Measurements from ENCODE around the gene COPS9.

COPS9 gene

DNA sequence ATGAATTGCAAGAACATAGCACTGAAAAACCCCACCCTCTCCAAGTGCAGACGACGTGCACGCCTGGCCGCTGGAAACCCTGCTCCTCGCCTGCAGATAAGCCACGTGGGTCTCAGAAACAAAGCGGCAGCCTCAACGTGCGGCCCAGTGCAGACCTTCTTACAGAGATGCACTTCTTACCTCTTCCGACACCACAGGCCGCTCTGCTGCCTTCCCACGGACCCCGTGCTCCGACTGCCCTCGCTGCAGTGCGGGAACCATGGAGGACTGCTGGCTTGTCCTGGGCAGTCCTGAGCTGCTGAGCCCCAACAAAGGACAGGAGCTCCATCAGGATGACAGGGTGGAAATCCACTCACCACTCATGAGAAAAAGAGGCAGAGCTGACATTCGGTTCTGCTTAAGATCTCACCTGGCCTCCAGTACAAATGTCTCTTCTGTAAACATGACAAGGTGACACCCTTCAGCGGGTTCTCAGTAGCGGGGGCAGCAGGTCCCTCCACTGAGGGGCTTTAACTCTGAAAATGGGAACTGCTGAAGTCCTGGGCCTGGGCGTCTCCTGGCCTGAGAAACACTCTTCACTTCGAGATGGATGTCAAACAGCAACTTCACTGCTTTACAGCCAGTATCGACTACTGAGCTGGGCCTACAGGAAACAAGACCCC, 6.2 kb downstream of the COPS9 start:
- Histone ChIP-seq H3K27me3 (no peaks in the 10 kb centered on the region), H3K4me3 (no peak overlapping the region), H3K36me3 (peaks cover 92% of the 10 kb centered on the region), H4K20me1 (peaks cover 36% of the 10 kb centered on the region), H3K4me1 (peaks cover 6% of the 10 kb centered on the region), H3K4me2 (no peak overlapping the region), H3K9me3 (no peaks in the 10 kb centered on the region), H3K9ac (no peak overlapping the region), H3K27ac (no peak overlapping the region)
- no peak for TF ChIP-seq Cebpa-rat (IDR thresholded peaks at IDR 0.05)

DNA sequence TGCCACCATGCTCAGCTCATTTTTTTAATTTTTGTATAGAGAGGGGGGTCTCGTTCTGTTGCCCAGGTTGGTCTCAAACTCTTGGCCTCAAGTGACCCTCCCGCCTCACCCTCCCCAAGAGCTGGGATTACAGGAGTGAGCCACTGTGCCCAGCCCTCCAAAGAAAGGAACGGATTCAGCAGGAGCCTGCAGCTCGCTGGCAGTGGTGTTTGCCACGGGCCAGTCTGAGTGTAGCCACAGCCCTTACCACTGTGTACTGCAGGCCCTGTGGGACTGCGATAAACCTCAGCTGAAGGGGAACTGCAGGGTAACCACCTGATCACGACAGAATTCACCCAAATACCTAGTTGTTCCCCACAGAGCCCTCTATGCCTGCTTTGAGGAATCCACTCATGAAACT, 6.8 kb downstream of the COPS9 start:
- Histone ChIP-seq H3K9me3 (no peaks in the 10 kb centered on the region), H3K36me3 (peaks cover 92% of the 10 kb centered on the region), H3K4me2 (no peak overlapping the region), H3K9ac (no peak overlapping the region), H4K20me1 (peaks cover 30% of the 10 kb centered on the region), H3K27ac (no peak overlapping the region), H3K4me1 (peaks cover under 1% of the 10 kb centered on the region; the same call in 1 of the 2 replicates), H3K4me3 (no peak overlapping the region), H3K27me3 (no peaks in the 10 kb centered on the region)
- TF ChIP-seq Cebpa-rat (IDR thresholded peaks at IDR 0.05): no peak

DNA sequence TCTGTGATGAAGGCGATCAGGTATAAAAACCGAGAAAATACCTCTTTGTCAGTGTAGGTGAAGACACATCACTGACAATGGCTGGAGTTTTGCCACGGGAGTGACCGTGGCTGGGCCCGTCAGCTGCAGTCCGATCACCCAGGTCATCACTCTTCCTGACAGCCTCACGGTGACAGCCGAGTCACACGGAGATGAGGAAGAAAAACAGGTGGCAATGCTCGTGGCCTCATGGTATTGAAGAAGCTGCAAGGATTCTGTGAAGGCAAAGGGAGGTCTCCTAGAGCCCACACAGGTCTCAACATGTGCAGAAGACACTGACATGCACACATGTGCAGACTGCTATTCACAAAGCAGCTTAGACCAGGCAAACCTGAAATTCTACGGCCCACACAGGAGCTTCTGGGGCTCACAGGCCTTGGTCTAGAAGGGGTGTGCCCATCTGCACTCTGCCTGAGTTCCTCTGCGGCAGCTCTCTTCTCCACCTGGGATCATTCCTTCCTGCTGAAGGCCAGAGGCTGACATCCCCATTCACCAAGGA, 7.4 kb downstream of the COPS9 start:
- Histone ChIP-seq H3K9ac (no peak overlapping the region), H3K4me3 (no peak overlapping the region), H3K9me3 (no peaks in the 10 kb centered on the region), H3K27me3 (no peaks in the 10 kb centered on the region), H3K27ac (no peak overlapping the region), H4K20me1 (peaks cover 24% of the 10 kb centered on the region), H3K4me2 (no peak overlapping the region), H3K4me1 (no peaks in the 10 kb centered on the region), H3K36me3 (peaks cover 86% of the 10 kb centered on the region)
- no peak for TF ChIP-seq Cebpa-rat (IDR thresholded peaks at IDR 0.05)

DNA sequence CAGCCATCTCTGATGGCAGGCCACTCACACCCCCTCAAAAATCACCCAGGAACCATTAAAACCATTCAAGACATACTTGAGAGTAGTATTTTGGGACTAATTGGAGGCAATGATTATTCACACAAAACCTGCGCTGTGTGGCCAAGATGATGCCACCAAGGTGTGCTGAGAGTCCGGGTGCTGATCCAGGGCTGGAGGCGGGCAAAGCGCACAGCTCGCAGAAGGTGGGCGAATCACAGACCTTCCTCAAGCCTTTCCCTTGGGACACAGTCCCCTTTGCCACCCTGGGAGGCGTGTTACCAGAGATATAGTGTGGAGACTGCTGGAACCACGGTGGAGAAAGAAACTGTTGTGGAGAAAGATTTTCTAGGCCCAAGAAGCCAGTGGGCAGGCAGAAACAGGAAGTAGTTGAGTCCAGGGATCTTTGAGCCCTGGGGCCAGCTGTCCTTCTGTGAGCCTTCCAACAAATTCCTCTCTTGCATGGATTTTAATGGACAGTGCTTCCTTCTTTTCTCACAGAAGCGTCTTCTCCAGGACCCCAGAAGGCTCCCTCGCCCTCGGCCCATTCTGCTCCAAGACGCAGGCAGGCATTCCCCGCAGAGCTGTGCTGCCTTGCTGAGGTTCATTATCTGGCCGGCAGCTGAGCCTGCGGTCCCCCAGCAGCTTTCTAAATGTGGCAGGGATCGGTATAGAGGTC, 8.0 kb downstream of the COPS9 start:
- H3K27ac ChIP-seq: no peak overlapping the region
- no peak for TF ChIP-seq Cebpa-rat (IDR thresholded peaks at IDR 0.05)
- no peaks in the 10 kb centered on the region for H3K27me3 ChIP-seq
- H3K4me2 ChIP-seq: no peak overlapping the region
- H4K20me1 ChIP-seq: peaks cover 20% of the 10 kb centered on the region
- no peak overlapping the region for H3K9ac ChIP-seq
- no peaks in the 10 kb centered on the region for H3K4me1 ChIP-seq
- no peak overlapping the region for H3K4me3 ChIP-seq
- H3K9me3 ChIP-seq: no peaks in the 10 kb centered on the region
- peaks cover 80% of the 10 kb centered on the region for H3K36me3 ChIP-seq

DNA sequence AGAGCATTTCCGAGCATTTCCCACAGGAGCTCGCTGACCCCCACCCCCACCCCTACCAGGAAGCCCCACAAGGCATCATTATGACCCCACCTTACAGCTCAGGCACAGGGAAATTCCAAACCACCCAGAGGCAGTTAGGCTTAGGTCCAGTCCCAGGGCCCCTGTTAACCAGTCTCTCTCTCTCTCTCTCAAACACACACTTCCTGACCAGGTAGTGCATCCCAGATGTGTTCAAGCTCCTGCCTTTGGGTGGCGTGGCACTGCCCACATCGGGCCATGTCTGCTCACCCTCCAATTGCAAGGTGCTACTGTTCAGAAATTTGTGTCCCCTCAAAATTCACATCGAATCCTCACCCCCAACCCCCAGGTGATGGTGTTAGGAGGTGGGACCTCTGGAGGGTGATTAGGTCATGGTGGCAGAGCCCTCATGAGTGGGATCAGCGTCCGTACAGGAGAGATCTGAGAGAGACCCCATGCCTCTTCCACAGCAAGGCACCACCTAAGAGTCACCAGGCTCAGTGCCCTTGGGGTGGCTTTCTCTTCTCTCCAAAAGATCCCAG, 8.8 kb downstream of the COPS9 start:
- H3K4me1 ChIP-seq: no peaks in the 10 kb centered on the region
- H3K4me2 ChIP-seq: no peak overlapping the region
- no peak for TF ChIP-seq Cebpa-rat (IDR thresholded peaks at IDR 0.05)
- no peak overlapping the region for H3K9ac ChIP-seq
- peaks cover 72% of the 10 kb centered on the region for H3K36me3 ChIP-seq
- H3K4me3 ChIP-seq: no peak overlapping the region
- peaks cover 20% of the 10 kb centered on the region for H4K20me1 ChIP-seq
- H3K27me3 ChIP-seq: no peaks in the 10 kb centered on the region
- H3K27ac ChIP-seq: no peak overlapping the region
- H3K9me3 ChIP-seq: no peaks in the 10 kb centered on the region

DNA sequence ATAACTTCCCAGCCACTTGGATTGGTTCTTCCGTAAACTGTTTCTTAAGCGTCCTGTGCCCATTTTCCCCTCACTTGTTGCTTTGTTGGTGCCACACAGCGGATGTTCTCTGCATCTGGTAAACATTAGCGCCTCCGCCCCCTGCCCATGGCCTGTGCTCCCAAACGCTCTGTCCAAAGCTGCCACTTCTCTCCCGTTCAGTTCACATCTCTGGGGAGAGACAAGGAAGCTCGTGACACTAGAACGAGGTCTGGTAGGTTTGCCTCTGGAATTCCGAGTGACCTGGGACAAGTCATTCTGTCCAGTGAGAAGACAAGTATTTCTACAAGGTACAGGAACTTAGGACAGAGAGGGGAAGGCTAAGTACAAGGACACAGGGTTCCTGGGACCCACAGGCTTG, 9.4 kb downstream of the COPS9 start:
- H3K4me2 ChIP-seq: no peak overlapping the region
- H3K27ac ChIP-seq: no peak overlapping the region
- H3K4me3 ChIP-seq: no peak overlapping the region
- H3K36me3 ChIP-seq: peaks cover 66% of the 10 kb centered on the region
- H3K9me3 ChIP-seq: no peaks in the 10 kb centered on the region
- no peaks in the 10 kb centered on the region for H3K27me3 ChIP-seq
- no peak overlapping the region for H3K9ac ChIP-seq
- no peak for TF ChIP-seq Cebpa-rat (IDR thresholded peaks at IDR 0.05)
- peaks cover 17% of the 10 kb centered on the region for H4K20me1 ChIP-seq
- H3K4me1 ChIP-seq: no peaks in the 10 kb centered on the region

DNA sequence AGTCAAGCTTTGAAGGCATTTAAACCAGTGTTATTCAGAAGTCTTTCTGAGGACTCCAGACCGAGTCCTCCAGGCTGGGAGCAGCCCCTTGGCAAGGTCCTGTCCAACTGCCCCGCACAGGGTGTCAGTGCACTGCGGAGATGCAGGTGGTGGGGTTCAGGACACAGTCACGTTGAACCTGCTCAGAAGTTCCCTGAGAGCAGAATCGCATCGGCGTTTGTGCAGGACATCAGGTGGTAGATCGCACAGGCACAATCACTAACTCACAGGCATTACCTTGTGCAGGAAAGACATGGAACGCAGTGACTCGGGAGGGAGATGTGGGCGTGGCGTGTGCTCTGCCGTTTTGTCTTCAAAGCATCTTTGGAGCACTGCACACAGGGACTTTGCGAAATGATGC, 10.4 kb downstream of the COPS9 start:
- Histone ChIP-seq H3K4me1 (no peaks in the 10 kb centered on the region), H3K4me3 (no peak overlapping the region), H3K27me3 (no peaks in the 10 kb centered on the region), H3K27ac (no peak overlapping the region), H3K4me2 (no peak overlapping the region), H3K36me3 (peaks cover 56% of the 10 kb centered on the region), H3K9me3 (no peaks in the 10 kb centered on the region), H4K20me1 (peaks cover 7% of the 10 kb centered on the region; the same call in 1 of the 2 replicates), H3K9ac (no peak overlapping the region)
- TF ChIP-seq Cebpa-rat (IDR thresholded peaks at IDR 0.05): no peak

DNA sequence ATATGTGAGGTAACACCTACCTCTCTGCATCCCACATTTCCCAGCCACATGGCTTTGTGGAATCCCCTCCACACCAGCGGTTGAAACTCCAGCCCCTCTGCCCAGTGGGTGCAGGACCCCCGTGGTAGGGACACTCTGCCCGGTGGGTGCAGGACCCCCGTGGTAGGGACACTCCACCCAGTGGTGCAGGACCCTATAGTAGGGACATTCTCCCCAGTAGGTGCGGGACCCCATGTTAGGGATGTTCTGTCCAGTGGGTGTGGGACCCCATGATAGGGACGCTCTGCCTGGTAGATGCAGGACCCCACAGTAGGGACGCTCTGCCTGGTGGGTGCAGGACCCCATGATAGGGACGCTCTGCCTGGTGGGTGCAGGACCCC, 11.5 kb downstream of the COPS9 start:
- TF ChIP-seq Cebpa-rat (IDR thresholded peaks at IDR 0.05): no peak
- no peaks in the 10 kb centered on the region for H3K9me3 ChIP-seq

DNA sequence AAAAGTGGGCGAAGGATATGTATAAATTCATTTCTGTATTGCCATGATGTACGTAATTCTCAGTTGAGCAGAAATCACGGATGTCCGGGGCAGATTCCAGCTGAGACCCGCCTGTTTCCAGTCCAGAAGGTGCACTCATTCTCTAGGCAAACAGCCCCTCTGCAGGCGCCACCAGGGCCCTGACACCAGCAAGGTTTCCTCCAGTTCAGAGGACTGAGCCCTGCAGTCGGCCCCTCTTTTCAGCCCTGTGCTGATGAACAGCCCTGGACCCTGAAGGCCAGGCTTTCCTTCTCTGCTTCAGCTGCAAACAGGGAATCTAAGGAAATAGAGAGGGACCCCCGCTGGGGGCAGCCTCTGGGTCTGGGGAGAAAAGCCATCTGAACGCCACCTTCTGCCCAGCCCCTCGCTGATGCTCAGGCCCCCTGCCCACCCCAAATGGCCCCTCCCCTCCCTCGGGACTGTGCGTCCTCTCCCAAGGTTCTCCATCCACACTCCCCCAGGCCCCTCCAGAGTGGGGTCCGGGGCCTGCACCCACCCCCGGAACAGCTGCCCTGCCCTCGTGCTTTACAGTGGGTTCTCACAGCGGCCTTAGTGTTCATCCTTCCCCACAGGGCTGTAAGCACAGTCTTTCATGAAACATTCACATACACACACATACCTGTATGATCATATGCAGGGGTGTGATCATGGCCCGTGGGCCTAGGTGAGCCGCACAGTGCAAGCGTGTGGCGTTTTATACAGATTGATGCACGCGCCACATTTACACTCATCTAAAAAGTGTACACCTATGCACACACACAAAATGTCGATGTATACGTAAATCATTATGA, 12.1 kb downstream of the COPS9 start:
- Histone ChIP-seq H3K27me3 (no peaks in the 10 kb centered on the region), H3K4me1 (no peaks in the 10 kb centered on the region), H3K9me3 (no peaks in the 10 kb centered on the region), H3K27ac (no peak overlapping the region), H3K36me3 (peaks cover 39% of the 10 kb centered on the region), H4K20me1 (no peaks in the 10 kb centered on the region), H3K9ac (no peak overlapping the region), H3K4me2 (no peak overlapping the region), H3K4me3 (no peak overlapping the region)
- no peak for TF ChIP-seq Cebpa-rat (IDR thresholded peaks at IDR 0.05)

More for the DNA sequence above, 11.5 kb downstream of the COPS9 start:
- Histone ChIP-seq H4K20me1 (no peaks in the 10 kb centered on the region; the same call in 1 of the 2 replicates), H3K27ac (no peak overlapping the region), H3K4me2 (no peak overlapping the region), H3K27me3 (no peaks in the 10 kb centered on the region), H3K4me3 (no peak overlapping the region), H3K9ac (no peak overlapping the region), H3K4me1 (no peaks in the 10 kb centered on the region), H3K36me3 (peaks cover 45% of the 10 kb centered on the region)

Measured in BLaER1 (cell line).